Astrocyte (in vitro differentiated cells and primary cell): ENCODE results near the gene SSBP2. TPM values are rescaled to one million over a fixed set of nuclear protein-coding genes. Genes with fewer than 3 reads are reported as not detected.
A peak's percentile ranks its signal among the peaks of the same experiment; 100 is the strongest.

ENCODE experiments used
- DNase-seq: peaks from one replicate; pipeline ENCODE4 v3.0.0-alpha.2; 2010; ENCODE audit warnings: low read depth
- FAIRE-seq: peaks from 2 replicates; lab custom pipeline; 2011; peaks lifted over from hg19 to GRCh38; lab: Jason Lieb, UNC
- H2AFZ ChIP-seq: 2 replicates; pipeline ENCODE4 v1.6.0; 2012; ENCODE audit warnings: low read depth, low read length, inconsistent platforms
- H3K27ac ChIP-seq: 2 replicates; pipeline ENCODE4 v1.5.1; 2011; ENCODE audit warnings: low read depth, low read length, inconsistent platforms
- H3K27me3 ChIP-seq: 2 replicates; pipeline ENCODE4 v1.6.0; 2011; ENCODE audit warnings: low read length, inconsistent platforms; ENCODE audit not compliant: insufficient read depth
- H3K36me3 ChIP-seq: 2 replicates; pipeline ENCODE4 v1.5.1; 2011; ENCODE audit warnings: low read length, inconsistent platforms; ENCODE audit not compliant: insufficient read depth
- H3K4me1 ChIP-seq: 2 replicates; pipeline ENCODE4 v1.5.1; 2011; ENCODE audit warnings: low read length, inconsistent platforms; ENCODE audit not compliant: insufficient read depth
- H3K4me2 ChIP-seq: 2 replicates; pipeline ENCODE4 v1.6.0; 2012; ENCODE audit warnings: low read length, inconsistent platforms
- H3K4me3 ChIP-seq: 2 replicates; pipeline ENCODE4 v1.5.1; 2011; ENCODE audit warnings: low read depth, mild to moderate bottlenecking, low read length, inconsistent platforms; ENCODE audit not compliant: insufficient read depth
- H3K79me2 ChIP-seq: 2 replicates; pipeline ENCODE4 v1.6.0; 2012; ENCODE audit warnings: mild to moderate bottlenecking, low read length, inconsistent platforms; ENCODE audit not compliant: insufficient read depth
- H3K9ac ChIP-seq: 2 replicates; pipeline ENCODE4 v1.6.0; 2012; ENCODE audit warnings: mild to moderate bottlenecking, low read length, inconsistent platforms
- H3K9me3 ChIP-seq: 2 replicates; pipeline ENCODE4 v1.5.1; 2012; ENCODE audit warnings: low read depth, mild to moderate bottlenecking, low read length, inconsistent platforms; ENCODE audit not compliant: insufficient read depth
- H4K20me1 ChIP-seq: 2 replicates; pipeline ENCODE4 v1.6.0; 2012; ENCODE audit warnings: low read length, inconsistent platforms; ENCODE audit not compliant: insufficient read depth
- H3K27ac Mint-ChIP-seq: one replicate; pipeline ENCODE4 v1.8.0; 2021; ENCODE audit warnings: mild to moderate bottlenecking, mixed read lengths; ENCODE audit not compliant: unreplicated experiment
- H3K27me3 Mint-ChIP-seq: one replicate; pipeline ENCODE4 v1.8.0; 2021; ENCODE audit warnings: low read depth, mixed read lengths; ENCODE audit not compliant: unreplicated experiment
- H3K36me3 Mint-ChIP-seq: one replicate; pipeline ENCODE4 v1.8.0; 2021; ENCODE audit warnings: low read depth, mixed read lengths; ENCODE audit not compliant: unreplicated experiment
- H3K4me1 Mint-ChIP-seq: one replicate; pipeline ENCODE4 v1.8.0; 2021; ENCODE audit warnings: low read depth, mixed read lengths; ENCODE audit not compliant: unreplicated experiment
- H3K4me3 Mint-ChIP-seq: one replicate; pipeline ENCODE4 v1.8.0; 2021; ENCODE audit warnings: mild to moderate bottlenecking, moderate library complexity, mixed read lengths; ENCODE audit not compliant: unreplicated experiment
- H3K9me3 Mint-ChIP-seq: one replicate; pipeline ENCODE4 v1.8.0; 2021; ENCODE audit warnings: mild to moderate bottlenecking, mixed read lengths; ENCODE audit not compliant: unreplicated experiment
- EZH2 ChIP-seq: IDR thresholded peaks from 2 replicates; pipeline ENCODE4 v1.6.1; 2012; ENCODE audit warnings: mild to moderate bottlenecking, low read length, inconsistent platforms; ENCODE audit not compliant: insufficient read depth
- total RNA-seq: library from RNA; stranded (reverse); gene quantifications from 2 replicates; pipeline ENCODE4 v1.2.1, GENCODE V29; 2021
- TF ChIP-seq, protein P1 (sequence below): IDR thresholded peaks from 2 replicates; pipeline ENCODE4 v1.5.1; 2011; ENCODE audit warnings: low read depth, mild to moderate bottlenecking, inconsistent platforms, low read length, moderate library complexity; ENCODE audit not compliant: insufficient read depth

Gene SSBP2
- total RNA-seq, 1 donor from 2014 or later, result 59.8 TPM

DNA sequence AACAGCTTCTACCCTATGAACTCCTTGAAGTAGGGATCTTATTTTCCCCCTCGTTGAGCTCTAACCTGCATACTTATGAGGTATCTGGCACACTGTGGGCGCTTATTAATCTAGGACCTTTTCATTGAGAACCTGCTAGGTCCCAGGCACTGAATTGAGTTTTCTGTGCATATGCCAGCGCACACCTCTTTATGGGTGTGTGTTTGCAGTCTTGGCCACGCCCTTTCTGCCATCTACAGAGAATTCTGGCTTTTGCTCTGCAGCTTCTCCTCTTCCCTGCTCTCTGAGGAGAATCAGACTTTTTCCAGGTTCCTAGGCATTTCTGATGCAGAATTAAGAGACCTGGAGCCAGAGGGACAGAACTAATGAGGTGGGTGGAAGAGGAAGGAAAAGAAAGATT is 25.4 kb upstream of the SSBP2 start:
- TF ChIP-seq, protein P1, sequence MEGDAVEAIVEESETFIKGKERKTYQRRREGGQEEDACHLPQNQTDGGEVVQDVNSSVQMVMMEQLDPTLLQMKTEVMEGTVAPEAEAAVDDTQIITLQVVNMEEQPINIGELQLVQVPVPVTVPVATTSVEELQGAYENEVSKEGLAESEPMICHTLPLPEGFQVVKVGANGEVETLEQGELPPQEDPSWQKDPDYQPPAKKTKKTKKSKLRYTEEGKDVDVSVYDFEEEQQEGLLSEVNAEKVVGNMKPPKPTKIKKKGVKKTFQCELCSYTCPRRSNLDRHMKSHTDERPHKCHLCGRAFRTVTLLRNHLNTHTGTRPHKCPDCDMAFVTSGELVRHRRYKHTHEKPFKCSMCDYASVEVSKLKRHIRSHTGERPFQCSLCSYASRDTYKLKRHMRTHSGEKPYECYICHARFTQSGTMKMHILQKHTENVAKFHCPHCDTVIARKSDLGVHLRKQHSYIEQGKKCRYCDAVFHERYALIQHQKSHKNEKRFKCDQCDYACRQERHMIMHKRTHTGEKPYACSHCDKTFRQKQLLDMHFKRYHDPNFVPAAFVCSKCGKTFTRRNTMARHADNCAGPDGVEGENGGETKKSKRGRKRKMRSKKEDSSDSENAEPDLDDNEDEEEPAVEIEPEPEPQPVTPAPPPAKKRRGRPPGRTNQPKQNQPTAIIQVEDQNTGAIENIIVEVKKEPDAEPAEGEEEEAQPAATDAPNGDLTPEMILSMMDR, result no peak
- no peak for TF ChIP-seq EZH2
- no peak overlapping the region for H3K4me2 ChIP-seq

DNA sequence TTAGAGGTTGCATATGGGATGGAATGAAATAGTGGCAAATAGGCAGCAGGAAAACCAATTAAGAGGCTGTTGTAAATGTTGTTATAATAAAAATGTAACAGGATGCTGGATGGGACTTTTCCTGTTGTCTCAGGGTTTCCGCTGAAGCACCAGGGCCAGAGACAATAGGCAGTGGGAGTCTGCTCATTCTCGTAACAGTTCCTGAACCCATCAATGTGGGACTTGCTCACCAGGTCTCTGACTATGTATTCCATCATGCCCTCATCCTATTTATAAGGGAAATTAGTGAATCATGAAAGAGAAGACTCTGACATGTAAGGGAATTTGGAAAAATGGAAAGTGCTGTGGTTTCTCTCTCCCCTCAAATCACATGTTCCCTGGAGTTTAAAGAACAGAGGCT is 23.5 kb upstream of the SSBP2 start:
- peaks cover 3% of the 10 kb centered on the region for H3K36me3 Mint-ChIP-seq
- Histone ChIP-seq H3K79me2 (no peaks in the 10 kb centered on the region), H3K27ac (no peak overlapping the region), H4K20me1 (no peaks in the 10 kb centered on the region), H2AFZ (no peak overlapping the region), H3K4me2 (no peak overlapping the region), H3K36me3 (no peaks in the 10 kb centered on the region), H3K27me3 (no peaks in the 10 kb centered on the region), H3K4me3 (no peak overlapping the region), H3K4me1 (peaks cover 14% of the 10 kb centered on the region), H3K9ac (no peak overlapping the region), H3K9me3 (no peaks in the 10 kb centered on the region)
- H3K27ac Mint-ChIP-seq, result no peak overlapping the region
- H3K4me1 Mint-ChIP-seq, result peaks cover 15% of the 10 kb centered on the region
- DNase-seq, result no peak
- no peak overlapping the region for H3K4me3 Mint-ChIP-seq
- FAIRE-seq, result no peak
- H3K9me3 Mint-ChIP-seq, result no peaks in the 10 kb centered on the region
- H3K27me3 Mint-ChIP-seq, result no peaks in the 10 kb centered on the region
- TF ChIP-seq, protein P1, result no peak
- TF ChIP-seq EZH2, result no peak

More for the DNA sequence above, 25.4 kb upstream of the SSBP2 start:
- H3K27ac ChIP-seq, result no peak overlapping the region
- H2AFZ ChIP-seq, result peak overlapping the region; percentile 9
- DNase-seq, result no peak
- no peaks in the 10 kb centered on the region for H3K79me2 ChIP-seq
- H4K20me1 ChIP-seq, result no peaks in the 10 kb centered on the region
- H3K9ac ChIP-seq, result no peak overlapping the region
- H3K4me3 Mint-ChIP-seq, result no peak overlapping the region
- peaks cover 14% of the 10 kb centered on the region for H3K4me1 Mint-ChIP-seq
- no peak for FAIRE-seq
- no peak overlapping the region for H3K4me3 ChIP-seq
- no peak overlapping the region for H3K27ac Mint-ChIP-seq
- no peaks in the 10 kb centered on the region for H3K9me3 ChIP-seq
- no peaks in the 10 kb centered on the region for H3K27me3 Mint-ChIP-seq
- H3K4me1 ChIP-seq, result peaks cover 14% of the 10 kb centered on the region
- H3K36me3 Mint-ChIP-seq, result peaks cover 3% of the 10 kb centered on the region
- H3K9me3 Mint-ChIP-seq, result no peaks in the 10 kb centered on the region
- no peaks in the 10 kb centered on the region for H3K27me3 ChIP-seq
- H3K36me3 ChIP-seq, result no peaks in the 10 kb centered on the region

DNA sequence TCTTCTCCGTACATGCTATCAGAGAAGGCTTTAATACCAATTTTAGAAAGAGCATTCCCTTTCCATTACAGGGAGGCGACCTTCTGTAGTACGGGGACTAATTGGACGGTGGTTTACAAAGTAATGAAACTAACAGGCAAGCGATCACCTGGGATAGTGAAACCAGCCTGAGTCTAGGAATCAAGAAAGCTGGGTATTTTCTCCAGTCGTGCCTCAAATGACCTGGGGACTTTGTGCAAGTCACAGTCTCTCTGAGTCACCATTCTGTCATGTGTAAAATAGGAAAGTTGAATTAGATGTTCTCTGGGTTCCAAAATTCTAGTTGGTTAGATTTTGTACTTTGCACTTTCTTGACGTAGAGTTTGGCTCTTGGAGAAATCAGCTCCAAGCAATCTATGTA is 22.7 kb upstream of the SSBP2 start:
- no peak overlapping the region for H3K4me2 ChIP-seq
- peaks cover 15% of the 10 kb centered on the region for H3K4me1 Mint-ChIP-seq
- H3K36me3 ChIP-seq, result no peaks in the 10 kb centered on the region
- no peak for FAIRE-seq
- H3K9me3 ChIP-seq, result no peaks in the 10 kb centered on the region
- H2AFZ ChIP-seq, result no peak overlapping the region
- H3K27ac Mint-ChIP-seq, result no peak overlapping the region
- H3K9me3 Mint-ChIP-seq, result no peaks in the 10 kb centered on the region
- H3K9ac ChIP-seq, result no peak overlapping the region
- peaks cover 3% of the 10 kb centered on the region for H3K36me3 Mint-ChIP-seq
- H3K4me3 Mint-ChIP-seq, result no peak overlapping the region
- H4K20me1 ChIP-seq, result no peaks in the 10 kb centered on the region
- H3K79me2 ChIP-seq, result no peaks in the 10 kb centered on the region
- no peaks in the 10 kb centered on the region for H3K27me3 ChIP-seq
- no peak for DNase-seq
- no peak overlapping the region for H3K4me3 ChIP-seq
- peaks cover 14% of the 10 kb centered on the region for H3K4me1 ChIP-seq
- no peak overlapping the region for H3K27ac ChIP-seq
- no peak for TF ChIP-seq EZH2
- TF ChIP-seq, protein P1, result no peak
- H3K27me3 Mint-ChIP-seq, result no peaks in the 10 kb centered on the region
